ENCODE data around the gene MPC2. TPM values are rescaled to one million over a fixed set of nuclear protein-coding genes. Genes with fewer than 3 reads are reported as not detected.

The MPC2 gene
- polyA plus RNA-seq, 1 donor (not counting 4 experiments of a cell fraction or from before 2014, with no cell fraction given): 61.6 TPM

DNA sequence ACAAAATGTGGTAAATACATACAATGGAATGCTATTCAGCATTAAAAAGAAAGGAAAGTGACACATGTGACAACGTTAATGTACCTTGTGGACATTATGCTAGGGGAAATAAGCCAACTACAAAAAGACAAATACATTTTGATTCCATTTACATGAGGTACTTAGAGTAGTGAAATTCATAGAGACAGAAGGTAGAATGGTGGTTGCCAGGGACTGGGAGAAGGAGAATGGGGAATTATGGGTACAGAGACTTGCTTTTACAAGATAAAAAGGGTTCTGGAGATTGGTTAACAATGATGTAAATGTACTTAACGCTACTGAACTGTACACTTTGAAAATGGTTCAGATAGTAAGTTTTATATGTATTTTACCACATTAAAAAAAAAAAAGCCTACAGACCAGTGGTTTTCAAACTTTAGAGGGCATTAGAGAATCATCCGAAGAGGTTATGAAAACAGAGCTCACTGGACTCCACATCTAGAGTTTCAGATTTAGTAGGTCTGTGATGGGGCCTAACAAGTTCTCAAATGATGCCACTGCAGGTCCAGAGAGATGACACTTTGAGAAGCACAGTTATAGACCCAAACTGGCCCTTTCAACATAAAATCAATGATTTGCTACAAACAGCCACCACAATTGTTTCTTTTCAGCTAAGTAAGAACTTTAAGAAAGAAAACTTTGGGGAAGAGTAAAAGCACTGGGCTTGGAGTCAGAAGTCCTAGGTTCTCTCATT is 13.4 kb downstream of the MPC2 start:
- Histone ChIP-seq H3K9me1 (ENCODE audit: control insufficient read depth, extremely low read depth, insufficient read depth, low read length) (no peaks in the 10 kb centered on the region), H4K20me1 (ENCODE audit: control insufficient read depth, extremely low read depth, insufficient read depth, low read length) (no peaks in the 10 kb centered on the region), H3K36me3 (ENCODE audit: control insufficient read depth in 2 of 2, extremely low read depth in 1 of 2, insufficient read depth in 2 of 2, low read length in 2 of 2) (peaks cover 0 to 2% of the 10 kb centered on the region in 2 experiments), H3K27ac (ENCODE audit: control insufficient read depth, insufficient read depth, low read length) (no peak overlapping the region), H3K27me3 (ENCODE audit: control insufficient read depth, extremely low read depth, insufficient read depth, low read length) (no peaks in the 10 kb centered on the region), H3K4me2 (ENCODE audit: control insufficient read depth, extremely low read depth, insufficient read depth, low read depth, low read length) (no peak overlapping the region), H3K79me2 (ENCODE audit: control insufficient read depth, insufficient read depth, low read length) (peaks cover 3% of the 10 kb centered on the region), H3K4me1 (ENCODE audit: control insufficient read depth, extremely low read depth, insufficient read depth, low read length) (peaks cover 11% of the 10 kb centered on the region), H3K4me3 (ENCODE audit: control insufficient read depth in 2 of 3, extremely low read depth in 1 of 3, insufficient read depth in 2 of 3, low read depth in 1 of 3, low read length in 3 of 3) (no peak overlapping the region), H3K9ac (ENCODE audit: control insufficient read depth, extremely low read depth, insufficient read depth, low read length) (no peak overlapping the region), H2AFZ (ENCODE audit: control insufficient read depth, low read length) (no peak overlapping the region), H3K9me3 (ENCODE audit: control insufficient read depth, low read depth, low read length) (no peaks in the 10 kb centered on the region)
- dilution Hi-C loops (cut with MboI; ENCODE audit: extremely low pct_ligation_motif_present, low sequenced_read_pairs): no loop called here
- TF ChIP-seq, protein P1, sequence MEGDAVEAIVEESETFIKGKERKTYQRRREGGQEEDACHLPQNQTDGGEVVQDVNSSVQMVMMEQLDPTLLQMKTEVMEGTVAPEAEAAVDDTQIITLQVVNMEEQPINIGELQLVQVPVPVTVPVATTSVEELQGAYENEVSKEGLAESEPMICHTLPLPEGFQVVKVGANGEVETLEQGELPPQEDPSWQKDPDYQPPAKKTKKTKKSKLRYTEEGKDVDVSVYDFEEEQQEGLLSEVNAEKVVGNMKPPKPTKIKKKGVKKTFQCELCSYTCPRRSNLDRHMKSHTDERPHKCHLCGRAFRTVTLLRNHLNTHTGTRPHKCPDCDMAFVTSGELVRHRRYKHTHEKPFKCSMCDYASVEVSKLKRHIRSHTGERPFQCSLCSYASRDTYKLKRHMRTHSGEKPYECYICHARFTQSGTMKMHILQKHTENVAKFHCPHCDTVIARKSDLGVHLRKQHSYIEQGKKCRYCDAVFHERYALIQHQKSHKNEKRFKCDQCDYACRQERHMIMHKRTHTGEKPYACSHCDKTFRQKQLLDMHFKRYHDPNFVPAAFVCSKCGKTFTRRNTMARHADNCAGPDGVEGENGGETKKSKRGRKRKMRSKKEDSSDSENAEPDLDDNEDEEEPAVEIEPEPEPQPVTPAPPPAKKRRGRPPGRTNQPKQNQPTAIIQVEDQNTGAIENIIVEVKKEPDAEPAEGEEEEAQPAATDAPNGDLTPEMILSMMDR (optimal IDR thresholded peaks at IDR 0.05 in 1 of 3, IDR thresholded peaks at IDR 0.05 in 1 of 3, conservative IDR thresholded peaks at IDR 0.05 in 1 of 3; ENCODE audit: extremely low read depth in 1 of 3, insufficient read depth in 2 of 3, low read length in 3 of 3): no peak
- TF ChIP-seq EZH2 (IDR thresholded peaks at IDR 0.05; ENCODE audit: low read length): no peak
- peak; percentile 23 for FAIRE-seq
- DNase-seq (ENCODE audit: low read depth, low spot score): no peak

DNA sequence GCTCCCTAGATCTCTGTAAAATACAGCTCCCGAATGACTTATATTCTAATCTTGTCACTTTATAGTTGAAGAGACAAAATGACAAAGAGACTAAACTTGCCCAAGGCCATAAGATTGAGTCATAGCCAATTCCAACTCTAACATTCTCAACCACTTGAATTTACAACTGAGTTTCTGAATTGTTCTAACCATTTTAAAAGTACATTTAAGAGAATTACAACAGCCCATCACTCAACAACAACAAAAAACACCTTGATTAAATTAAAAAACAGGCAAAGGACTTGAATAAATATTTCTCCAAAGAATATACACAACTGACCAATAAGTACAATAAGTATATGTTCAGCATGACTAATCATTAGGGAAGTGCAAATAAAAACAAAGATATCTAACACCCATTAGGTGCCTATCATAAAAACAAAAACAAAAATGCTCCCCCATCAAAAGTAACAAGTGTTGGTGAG is 14.2 kb downstream of the MPC2 start:
- dilution Hi-C loops (cut with MboI; ENCODE audit: extremely low pct_ligation_motif_present, low sequenced_read_pairs): no loop called here
- H3K36me3 ChIP-seq (ENCODE audit: control insufficient read depth in 2 of 2, extremely low read depth in 1 of 2, insufficient read depth in 2 of 2, low read length in 2 of 2): peaks cover 0 to 2% of the 10 kb centered on the region in 2 experiments
- H2AFZ ChIP-seq (ENCODE audit: control insufficient read depth, low read length): no peak overlapping the region
- peaks cover 11% of the 10 kb centered on the region for H3K4me1 ChIP-seq (ENCODE audit: control insufficient read depth, extremely low read depth, insufficient read depth, low read length)
- DNase-seq (ENCODE audit: low read depth, low spot score) (no peak), FAIRE-seq (no peak)
- H3K9me3 ChIP-seq (ENCODE audit: control insufficient read depth, low read depth, low read length): no peaks in the 10 kb centered on the region
- H3K4me2 ChIP-seq (ENCODE audit: control insufficient read depth, extremely low read depth, insufficient read depth, low read depth, low read length): no peak overlapping the region
- H3K27ac ChIP-seq (ENCODE audit: control insufficient read depth, insufficient read depth, low read length): no peak overlapping the region
- peaks cover 2% of the 10 kb centered on the region for H3K79me2 ChIP-seq (ENCODE audit: control insufficient read depth, insufficient read depth, low read length)
- TF ChIP-seq EZH2 (IDR thresholded peaks at IDR 0.05; ENCODE audit: low read length): no peak
- TF ChIP-seq, protein P1 (optimal IDR thresholded peaks at IDR 0.05 in 1 of 3, IDR thresholded peaks at IDR 0.05 in 1 of 3, conservative IDR thresholded peaks at IDR 0.05 in 1 of 3; ENCODE audit: extremely low read depth in 1 of 3, insufficient read depth in 2 of 3, low read length in 3 of 3): no peak
- H3K9ac ChIP-seq (ENCODE audit: control insufficient read depth, extremely low read depth, insufficient read depth, low read length): no peak overlapping the region
- H3K9me1 ChIP-seq (ENCODE audit: control insufficient read depth, extremely low read depth, insufficient read depth, low read length): no peaks in the 10 kb centered on the region
- no peaks in the 10 kb centered on the region for H3K27me3 ChIP-seq (ENCODE audit: control insufficient read depth, extremely low read depth, insufficient read depth, low read length)
- no peaks in the 10 kb centered on the region for H4K20me1 ChIP-seq (ENCODE audit: control insufficient read depth, extremely low read depth, insufficient read depth, low read length)
- no peak overlapping the region for H3K4me3 ChIP-seq (ENCODE audit: control insufficient read depth in 2 of 3, extremely low read depth in 1 of 3, insufficient read depth in 2 of 3, low read depth in 1 of 3, low read length in 3 of 3)
